ENCODE results near the gene ATCAY.

GRCh38 chr19:3959766-3960131 lies 79.3 kb downstream of the ATCAY start:
- TF ChIP-seq CTCF (IDR thresholded peaks at IDR 0.05; ENCODE audit: low read depth, low read length, poor library complexity, severe bottlenecking) (no peak), EZH2phosphoT487 (IDR thresholded peaks at IDR 0.05; ENCODE audit: borderline replicate concordance, low read length) (no peak)

Measured in DOHH2 (cell line).